ENCODE measurements around the gene S100A3. TPM values are rescaled to one million over a fixed set of nuclear protein-coding genes. Genes with fewer than 3 reads are reported as not detected.
A peak's percentile ranks its signal among the peaks of the same experiment; 100 is the strongest.

Gene S100A3
- total and polyA plus RNA-seq, 3 donors from 2014 or later, result 0.67 TPM; not detected in 2

GRCh38 chr1:153536012-153536670, 12.9 kb downstream of the S100A3 start:
- 1 to 3% methylated on average over 22 to 34 of the region's 38 CpGs for whole genome bisulfite sequencing, 2 donors
- Histone ChIP-seq H3K27me3 (no peaks in the 10 kb centered on the region), H3K27ac (peak overlapping the region; percentile 95 to 96), H3K4me1 (peaks cover 15% of the 10 kb centered on the region), H3K4me3 (peak overlapping the region; percentile 70 to 79), H3K9me3 (no peaks in the 10 kb centered on the region), H3K36me3 (ENCODE audit: low read depth, missing control alignments) (no peaks in the 10 kb centered on the region)
- TF ChIP-seq POLR2A (IDR thresholded peaks at IDR 0.05), result peak; percentile 11
- TF ChIP-seq, protein P1, sequence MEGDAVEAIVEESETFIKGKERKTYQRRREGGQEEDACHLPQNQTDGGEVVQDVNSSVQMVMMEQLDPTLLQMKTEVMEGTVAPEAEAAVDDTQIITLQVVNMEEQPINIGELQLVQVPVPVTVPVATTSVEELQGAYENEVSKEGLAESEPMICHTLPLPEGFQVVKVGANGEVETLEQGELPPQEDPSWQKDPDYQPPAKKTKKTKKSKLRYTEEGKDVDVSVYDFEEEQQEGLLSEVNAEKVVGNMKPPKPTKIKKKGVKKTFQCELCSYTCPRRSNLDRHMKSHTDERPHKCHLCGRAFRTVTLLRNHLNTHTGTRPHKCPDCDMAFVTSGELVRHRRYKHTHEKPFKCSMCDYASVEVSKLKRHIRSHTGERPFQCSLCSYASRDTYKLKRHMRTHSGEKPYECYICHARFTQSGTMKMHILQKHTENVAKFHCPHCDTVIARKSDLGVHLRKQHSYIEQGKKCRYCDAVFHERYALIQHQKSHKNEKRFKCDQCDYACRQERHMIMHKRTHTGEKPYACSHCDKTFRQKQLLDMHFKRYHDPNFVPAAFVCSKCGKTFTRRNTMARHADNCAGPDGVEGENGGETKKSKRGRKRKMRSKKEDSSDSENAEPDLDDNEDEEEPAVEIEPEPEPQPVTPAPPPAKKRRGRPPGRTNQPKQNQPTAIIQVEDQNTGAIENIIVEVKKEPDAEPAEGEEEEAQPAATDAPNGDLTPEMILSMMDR (IDR thresholded peaks at IDR 0.05), result no peak
- DNase-seq, result peak; percentile 72
- intact Hi-C loops (cut with DNase I; ENCODE audit: low total_unique reads), result no loop called here

- Histone ChIP-seq H3K4me3 (peak within 1 kb of the TSS; percentile 70 to 79), H3K4me1 (peaks cover 15% of the 10 kb centered on the region), H3K9me3 (no peaks in the 10 kb centered on the region), H3K27me3 (no peaks in the 10 kb centered on the region), H3K27ac (peak within 1 kb of the TSS; percentile 95 to 96), H3K36me3 (ENCODE audit: low read depth, missing control alignments) (no peaks in the 10 kb centered on the region)
- WGBS, 2 donors, result 18 to 24% methylated on average over 11 to 18 of the region's 18 CpGs
- no peak for TF ChIP-seq POLR2A (IDR thresholded peaks at IDR 0.05)
- TF ChIP-seq, protein P1 (IDR thresholded peaks at IDR 0.05), result no peak
- intact Hi-C loops (cut with DNase I; ENCODE audit: low total_unique reads), result no loop called here
- DNase-seq, result peak; percentile 55
Measured at GRCh38 chr1:153535242-153536011, 13.6 kb downstream of the S100A3 start, which contains the start of gene S100A6. Gene S100A6 (minus strand): TSS chr1:153535991. CDS start chr1:153535339, 652 bp downstream.

- H3K27me3 ChIP-seq, result no peaks in the 10 kb centered on the region
- intact Hi-C loops (cut with DNase I; ENCODE audit: low total_unique reads), result loop anchor here (5.0 kb wide), 1 partner anchor 32 kb away; the partner anchor contains the start of gene S100A2
- no peak for DNase-seq
Measured at GRCh38 chr1:153534925-153535241, 14.2 kb downstream of the S100A3 start.

DNA sequence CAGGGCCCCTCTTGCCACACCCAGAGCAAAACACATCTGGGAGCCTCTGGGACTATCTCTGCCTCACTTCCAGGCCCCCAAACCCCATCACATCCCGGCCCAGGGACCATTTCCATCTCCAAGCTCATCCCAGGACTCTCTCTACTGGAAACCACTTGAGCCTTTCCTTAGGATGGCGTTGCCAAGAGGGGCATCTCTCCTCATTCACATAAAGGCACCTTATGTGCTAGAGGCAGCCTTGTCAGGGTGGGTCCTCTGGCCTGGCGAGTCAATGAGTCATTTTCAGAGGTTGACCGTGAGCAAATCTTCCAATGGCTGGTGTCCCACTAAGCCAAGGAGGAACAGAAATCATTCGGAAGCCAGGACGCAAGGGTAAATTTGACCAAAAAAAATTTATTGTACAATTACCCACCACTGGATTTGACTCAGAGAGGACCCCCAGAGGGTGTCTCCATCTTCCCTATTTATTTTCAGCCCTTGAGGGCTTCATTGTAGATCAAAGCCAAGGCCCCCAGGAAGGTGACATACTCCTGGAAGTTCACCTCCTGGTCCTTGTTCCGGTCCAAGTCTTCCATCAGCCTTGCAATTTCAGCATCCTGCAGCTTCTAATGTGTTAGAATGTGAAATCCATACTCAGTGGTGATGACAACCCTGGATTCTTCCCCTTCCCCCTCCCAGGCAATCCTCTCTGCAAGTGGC, 14.7 kb downstream of the S100A3 start:
- 82 to 87% methylated on average over 7 of the region's 7 CpGs for WGBS, 2 donors

More at GRCh38 chr1:153534925-153535241, 14.2 kb downstream of the S100A3 start:
- H3K9me3 ChIP-seq, result no peaks in the 10 kb centered on the region
- no peaks in the 10 kb centered on the region for H3K36me3 ChIP-seq (ENCODE audit: low read depth, missing control alignments)
- 88 to 92% methylated on average over 3 of the region's 3 CpGs for WGBS, 2 donors
- peaks cover 15% of the 10 kb centered on the region for H3K4me1 ChIP-seq
- H3K4me3 ChIP-seq, result peak overlapping the region; percentile 70 to 79
- TF ChIP-seq, protein P1 (IDR thresholded peaks at IDR 0.05), result no peak
- no peak for TF ChIP-seq POLR2A (IDR thresholded peaks at IDR 0.05)
- peak overlapping the region; percentile 95 to 96 for H3K27ac ChIP-seq

More for the DNA sequence above, 14.7 kb downstream of the S100A3 start:
- intact Hi-C loops (cut with DNase I; ENCODE audit: low total_unique reads), result loop anchor here (5.0 kb wide), 1 partner anchor 33 kb away; the partner anchor contains the start of gene S100A2
- TF ChIP-seq, protein P1 (IDR thresholded peaks at IDR 0.05), result no peak
- no peak for TF ChIP-seq POLR2A (IDR thresholded peaks at IDR 0.05)
- Histone ChIP-seq H3K4me1 (peaks cover 15% of the 10 kb centered on the region), H3K9me3 (no peaks in the 10 kb centered on the region), H3K27me3 (no peaks in the 10 kb centered on the region), H3K27ac (peak overlapping the region; percentile 95 to 96), H3K36me3 (ENCODE audit: low read depth, missing control alignments) (no peaks in the 10 kb centered on the region), H3K4me3 (peak overlapping the region; percentile 70 to 79)
- no peak for DNase-seq
